HG03039 (cell line): ENCODE results near the gene OR6X1.
"Not testable (repeated sequence)": the region's sequence is repeated elsewhere in the genome, so short reads cannot be mapped to it uniquely, and the experiment has no call there.

Source experiments
- ATAC-seq: cut with Tn5 transposase; IDR thresholded peaks from one replicate; pipeline ENCODE4 v1.9.1; 2021; ENCODE audit warnings: mild to moderate bottlenecking, moderate library complexity; ENCODE audit not compliant: unreplicated experiment

Gene OR6X1

DNA sequence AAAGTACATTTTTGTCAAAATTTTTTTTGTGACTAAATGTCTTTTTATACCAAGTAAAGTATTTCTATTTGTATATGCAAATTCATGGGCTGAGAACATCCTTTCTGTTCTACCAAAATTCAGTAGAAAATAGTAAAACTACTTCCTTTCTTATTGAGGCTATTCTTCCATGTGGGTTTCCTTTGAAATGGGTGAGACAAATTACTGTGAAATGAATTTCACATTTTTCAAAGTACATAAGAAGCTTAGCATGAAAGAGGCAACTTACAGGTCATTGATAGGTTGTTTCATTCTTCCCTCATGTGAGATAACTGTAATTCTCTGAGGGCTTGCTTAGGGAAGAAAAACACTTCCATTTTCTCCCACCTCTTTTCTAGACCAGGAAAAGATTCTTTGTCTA is 1.0 kb upstream of the OR6X1 start:
- no peak for ATAC-seq

- no peak for ATAC-seq
These were observed 1.2 kb downstream of the OR6X1 start for GRCh38 chr11:123753110-123753509.

DNA sequence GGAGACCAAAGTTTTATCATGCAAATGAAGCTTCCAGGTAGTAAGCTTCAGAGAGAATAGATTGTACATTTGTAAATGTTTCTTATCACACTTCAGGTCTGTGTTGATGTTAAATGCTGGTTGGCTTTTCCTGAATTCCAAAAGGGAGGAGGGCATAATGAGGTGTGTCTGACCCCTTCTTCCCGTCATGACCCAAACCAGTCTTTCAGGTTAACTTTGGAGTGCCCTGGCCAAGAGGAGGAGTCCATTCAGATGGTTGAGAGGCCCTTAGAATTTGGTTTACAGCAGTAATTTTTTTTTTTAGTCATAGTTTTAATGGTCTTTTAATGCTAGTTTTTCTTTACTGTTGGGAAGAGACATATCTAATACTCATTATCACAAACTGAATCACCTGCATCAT is 2.5 kb downstream of the OR6X1 start:
- ATAC-seq = no peak

- ATAC-seq = not testable (repeated sequence)
These were observed 6.0 kb downstream of the OR6X1 start for GRCh38 chr11:123748349-123748748.

DNA sequence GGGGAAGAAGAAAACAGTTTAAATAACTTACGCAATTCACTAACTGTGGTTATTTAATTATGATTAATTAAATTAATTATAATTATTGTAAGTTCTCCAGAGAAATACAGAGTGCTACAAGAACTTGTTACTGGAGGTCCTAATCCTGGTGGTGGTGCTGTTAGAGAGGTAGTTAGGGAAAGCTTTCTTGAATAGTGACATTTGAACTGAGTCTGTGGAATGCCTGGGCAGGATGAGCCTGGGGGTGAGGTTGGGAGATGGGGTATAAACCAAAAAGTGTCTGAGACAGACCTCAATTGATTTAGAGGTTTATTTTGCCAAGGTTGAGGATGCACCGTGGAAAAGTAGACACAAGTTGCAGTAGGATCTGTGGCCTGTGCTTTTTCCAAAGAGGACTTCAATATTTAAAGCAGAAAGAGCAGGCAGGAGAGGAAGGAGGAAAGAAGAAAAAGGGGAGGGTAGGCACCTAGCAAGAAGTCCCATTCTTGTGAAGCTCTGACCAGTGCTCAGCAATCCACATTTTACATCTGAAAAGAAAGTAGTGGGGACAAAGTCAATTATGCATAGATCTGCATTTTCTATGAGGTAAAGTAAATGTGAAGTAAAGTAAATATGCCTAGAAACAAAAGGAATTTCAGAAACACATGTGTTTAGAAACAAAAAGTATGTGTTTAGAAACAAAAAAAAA is 8.4 kb downstream of the OR6X1 start:
- ATAC-seq = no peak

DNA sequence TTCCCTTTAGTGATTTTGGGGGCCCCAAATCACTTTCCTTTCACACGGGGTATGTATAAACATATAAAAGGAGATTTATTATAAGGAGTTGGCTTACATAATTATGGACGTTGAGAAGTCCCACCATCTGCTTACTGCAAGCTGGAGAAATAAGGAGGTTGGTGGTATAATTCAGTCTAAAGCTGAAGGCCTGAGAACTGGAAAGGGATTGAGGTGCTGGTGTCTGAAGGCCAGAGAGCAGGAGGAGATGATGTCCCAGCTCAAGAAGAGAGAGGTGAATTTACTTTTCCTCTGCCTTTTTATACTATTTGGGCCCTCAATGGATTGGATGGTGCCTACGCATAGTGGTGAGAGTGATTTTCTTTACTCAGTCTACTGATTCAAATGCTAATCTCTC is 11.6 kb downstream of the OR6X1 start:
- ATAC-seq = no peak

- ATAC-seq = no peak
These were observed 12.1 kb downstream of the OR6X1 start for GRCh38 chr11:123742031-123742723.

- ATAC-seq = peak; percentile 99
These were observed 12.9 kb downstream of the OR6X1 start, which contains the start of gene ZNF202 for GRCh38 chr11:123741159-123742030. Gene ZNF202 (minus strand): TSS chr11:123741660. CDS start chr11:123730888, 10,772 bp downstream.

GRCh38 chr11:123740787-123741158 is 13.5 kb downstream of the OR6X1 start:
- no peak for ATAC-seq

- no peak for ATAC-seq
These were observed 15.9 kb downstream of the OR6X1 start for GRCh38 chr11:123738374-123738773.

DNA sequence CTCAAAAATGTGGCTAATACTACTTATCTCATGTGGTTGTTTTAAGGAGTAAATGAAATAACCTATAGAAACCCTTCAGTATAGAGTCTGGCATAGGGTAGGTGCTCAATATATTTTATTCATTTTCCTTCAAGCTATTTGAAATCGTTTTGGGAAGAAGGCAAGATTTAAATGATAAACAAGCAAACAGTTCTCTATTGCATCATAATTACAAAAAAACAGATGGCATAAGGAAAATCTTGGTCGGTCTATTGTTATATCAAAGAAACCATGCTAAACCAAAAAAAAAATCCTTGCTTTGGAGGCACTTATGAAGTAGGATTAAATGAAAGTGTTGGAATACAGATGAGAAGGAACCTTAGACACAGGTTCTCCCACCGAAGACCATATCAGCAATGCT is 17.5 kb downstream of the OR6X1 start:
- no peak for ATAC-seq

DNA sequence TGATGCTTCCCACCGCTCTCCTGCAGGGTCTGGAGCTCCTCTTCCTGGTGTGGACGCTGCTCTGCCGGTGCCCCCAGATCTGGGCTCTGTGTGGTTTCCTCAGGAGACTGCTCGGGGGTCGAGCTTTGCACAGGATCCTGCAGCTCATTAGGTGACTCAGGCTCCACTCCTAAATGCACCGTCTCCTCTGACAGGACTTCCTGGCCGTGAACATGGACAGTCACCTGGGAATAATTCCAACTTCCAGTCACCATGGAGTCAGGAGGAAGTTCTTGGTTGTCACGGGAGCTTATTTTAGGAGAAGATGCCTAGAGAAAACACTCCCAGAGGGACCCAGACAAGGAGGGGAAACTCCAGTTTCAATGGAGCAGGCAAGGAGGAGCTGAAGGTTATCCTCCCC is 24.7 kb downstream of the OR6X1 start:
- ATAC-seq = no peak

DNA sequence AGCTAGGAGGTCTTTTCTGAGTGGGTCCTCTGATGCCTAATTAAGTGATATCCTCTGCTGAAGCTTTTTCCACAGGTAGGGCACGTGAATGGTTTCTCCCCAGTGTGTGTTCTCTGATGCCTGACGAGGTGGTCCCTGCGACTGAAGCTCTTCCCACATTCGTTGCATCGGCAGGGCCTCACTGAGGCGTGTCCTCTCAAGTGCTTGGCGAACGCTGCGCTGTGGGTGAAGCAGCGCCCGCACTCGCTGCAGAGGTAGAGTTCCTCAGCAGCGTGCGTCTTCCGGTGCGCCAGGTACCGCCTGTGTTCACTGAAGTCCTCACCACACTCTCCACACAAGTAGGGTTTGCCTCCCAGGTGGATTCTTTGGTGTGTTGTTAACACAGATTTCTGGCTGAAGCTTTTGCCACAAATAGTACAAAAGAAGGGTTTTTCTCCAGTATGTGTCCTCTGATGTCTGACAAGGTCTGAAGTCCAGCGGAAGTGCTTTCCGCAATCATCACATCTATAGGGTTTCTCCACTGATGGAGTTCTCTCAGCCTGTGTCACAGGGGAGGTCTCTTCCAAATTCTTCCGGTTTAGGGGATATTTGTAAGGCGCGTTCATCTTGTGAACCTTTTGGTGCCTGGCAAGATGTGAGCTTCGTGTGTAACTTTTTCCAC is 28.2 kb downstream of the OR6X1 start:
- no peak for ATAC-seq

DNA sequence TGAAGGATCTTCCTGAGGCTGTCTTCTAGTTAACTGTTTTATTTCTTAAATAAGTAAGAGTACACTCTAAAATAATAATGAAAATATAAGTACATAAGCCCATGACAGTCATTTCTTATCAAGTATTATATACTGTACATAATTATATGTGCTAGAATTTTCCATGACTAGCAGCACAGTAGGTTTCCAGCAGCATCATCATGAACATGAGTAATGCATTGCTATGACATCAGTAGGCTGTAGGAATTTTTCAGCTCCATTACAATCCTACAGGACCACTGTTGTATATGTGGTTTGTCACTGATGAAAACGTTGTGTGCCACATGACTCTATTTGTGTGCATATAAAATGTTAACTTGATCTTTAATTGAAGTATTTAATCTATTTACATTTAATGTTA is 34.9 kb downstream of the OR6X1 start:
- ATAC-seq = no peak

DNA sequence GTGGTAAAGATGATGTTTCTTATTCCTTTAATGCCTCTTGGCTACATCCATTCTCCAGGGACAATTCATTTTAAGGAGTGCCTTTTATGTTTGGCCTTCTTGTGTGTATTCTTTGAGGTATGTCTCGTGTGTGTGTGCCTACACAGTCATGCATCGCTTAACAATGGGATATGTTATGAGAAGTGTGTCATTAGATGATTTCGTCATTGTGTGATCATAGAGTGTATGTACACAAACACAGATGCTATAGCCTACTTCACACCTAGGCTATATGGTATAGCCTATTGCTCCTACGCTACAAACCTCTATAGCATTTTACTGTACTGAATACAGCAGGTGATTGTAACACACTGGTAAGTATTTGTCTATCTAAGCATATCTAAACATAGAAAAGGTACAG is 35.8 kb downstream of the OR6X1 start:
- ATAC-seq = no peak

DNA sequence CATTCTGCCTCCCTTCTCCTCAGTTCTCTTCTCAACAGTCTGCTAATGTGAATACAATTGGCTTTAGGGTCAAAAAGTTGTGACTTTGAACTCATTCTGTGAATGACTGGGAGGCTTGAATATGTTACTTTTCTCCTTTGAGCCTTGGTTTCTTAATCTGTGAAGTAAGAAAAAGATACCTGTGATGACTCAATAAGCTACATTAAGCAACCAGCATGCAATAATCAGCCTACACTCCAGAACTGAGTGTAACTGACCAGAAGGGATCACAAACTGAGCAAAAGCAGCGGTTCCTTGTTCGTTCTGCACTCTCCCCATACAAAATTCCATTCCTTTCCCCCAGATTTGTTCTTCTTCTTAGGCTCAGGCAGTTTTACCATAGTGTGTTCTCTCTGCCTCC is 36.3 kb downstream of the OR6X1 start:
- no peak for ATAC-seq

DNA sequence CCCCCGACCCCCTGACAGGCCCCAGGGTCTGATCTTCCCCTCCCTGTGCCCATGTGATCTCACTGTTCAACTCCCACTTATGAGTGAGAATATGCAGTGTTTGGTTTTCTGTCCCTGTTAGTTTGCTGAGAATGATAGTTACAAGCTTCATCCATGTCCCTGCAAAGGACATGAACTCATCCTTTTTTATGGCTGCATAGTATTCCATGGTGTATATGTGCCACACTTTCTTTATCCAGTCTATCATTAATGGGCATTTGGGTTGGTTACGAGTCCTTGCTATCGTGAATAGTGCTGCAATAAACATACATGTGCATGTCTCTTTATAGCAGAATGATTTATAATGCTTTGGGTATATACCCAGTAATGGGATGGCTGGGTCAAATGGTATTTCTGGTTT is 41.7 kb downstream of the OR6X1 start:
- ATAC-seq = not testable (repeated sequence)

GRCh38 chr11:123707606-123708205 is 46.6 kb downstream of the OR6X1 start:
- no peak for ATAC-seq

- no peak for ATAC-seq
These were observed 47.1 kb downstream of the OR6X1 start for GRCh38 chr11:123707206-123707605.

- no peak for ATAC-seq
These were observed 50.0 kb downstream of the OR6X1 start for GRCh38 chr11:123704341-123704740.
